AG04450 (cell line): ENCODE data around the gene HEMGN. TPM values are rescaled to one million over a fixed set of nuclear protein-coding genes. Genes with fewer than 3 reads are reported as not detected.

Experiments
- CTCF ChIA-PET: fragments of 300-600, 350-600 bp; formaldehyde crosslinking; extraction: SDS; loops from one replicate; lab custom pipeline; 2022; ENCODE audit warnings: antibody characterized with exemption, inconsistent platforms; lab: Charles Lee
- POLR2A ChIA-PET: fragments of 350-600 bp; formaldehyde crosslinking; extraction: SDS; loops from one replicate; lab custom pipeline; 2021; ENCODE audit warnings: antibody characterized with exemption, inconsistent platforms; lab: Yijun Ruan, JAX
- DNase-seq: peaks from one replicate; pipeline ENCODE4 v3.0.0-alpha.2; 2011; ENCODE audit warnings: low read depth, low spot score
- H3K27ac ChIP-seq: one replicate; pipeline ENCODE4 v1.5.1; 2012; ENCODE audit warnings: low read depth, low read length, control low read depth
- H3K27me3 ChIP-seq: one replicate; pipeline ENCODE4 v1.6.0; 2012; ENCODE audit warnings: low read length; ENCODE audit not compliant: control insufficient read depth, insufficient read depth
- H3K4me3 ChIP-seq: 2 replicates; pipeline ENCODE4 v1.5.1; 2011; ENCODE audit warnings: mild to moderate bottlenecking, low read depth, low read length, control low read depth
- H3K9me3 ChIP-seq: 2 replicates; pipeline ENCODE4 v1.5.1; 2012; ENCODE audit warnings: low read length; ENCODE audit not compliant: control insufficient read depth, insufficient read depth
- polyA plus RNA-seq: library from polyadenylated mRNA; depleted of rRNA; stranded (reverse); fragments of >200 nt; gene quantifications from 2 replicates; pipeline ENCODE4 v1.2.3, GENCODE V29; 2011
- TF ChIP-seq, protein P1 (sequence below): IDR thresholded peaks from 2 replicates; pipeline ENCODE4 v1.5.1; 2011; ENCODE audit warnings: low read depth, low read length, control low read depth, inconsistent platforms

HEMGN gene
- polyA plus RNA-seq, 1 experiment, result not detected

DNA sequence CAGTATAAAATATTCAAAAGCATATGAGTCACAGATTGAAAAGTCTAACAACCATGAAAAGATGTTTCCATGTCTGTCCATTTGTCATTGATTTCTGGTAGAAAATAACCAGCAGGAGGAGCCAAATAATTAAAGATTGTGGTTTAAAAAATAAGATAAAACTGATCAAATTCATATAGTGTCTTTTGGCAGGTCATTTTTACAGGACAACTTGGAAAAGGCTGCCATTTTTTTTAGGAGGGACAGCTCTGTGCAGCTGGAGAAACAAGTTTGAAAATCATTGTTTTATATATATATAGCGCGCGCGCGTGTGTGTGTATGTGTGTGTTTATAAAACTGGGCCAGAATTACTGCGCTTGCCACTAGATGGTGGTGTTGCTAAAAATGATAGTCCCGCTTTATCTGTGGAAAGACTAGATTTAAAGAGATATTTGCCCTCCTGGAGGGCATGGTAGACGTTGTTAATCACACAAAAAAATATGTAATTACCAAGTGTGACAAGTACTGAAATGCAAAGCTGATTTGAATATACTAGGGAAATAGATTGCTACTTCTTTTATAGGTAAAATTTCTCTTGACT lies 14.4 kb downstream of the HEMGN start:
- Histone ChIP-seq H3K27me3 (peaks cover 12% of the 10 kb centered on the region), H3K9me3 (no peaks in the 10 kb centered on the region), H3K4me3 (peak overlapping the region; percentile 51), H3K27ac (no peak overlapping the region)
- TF ChIP-seq, protein P1, sequence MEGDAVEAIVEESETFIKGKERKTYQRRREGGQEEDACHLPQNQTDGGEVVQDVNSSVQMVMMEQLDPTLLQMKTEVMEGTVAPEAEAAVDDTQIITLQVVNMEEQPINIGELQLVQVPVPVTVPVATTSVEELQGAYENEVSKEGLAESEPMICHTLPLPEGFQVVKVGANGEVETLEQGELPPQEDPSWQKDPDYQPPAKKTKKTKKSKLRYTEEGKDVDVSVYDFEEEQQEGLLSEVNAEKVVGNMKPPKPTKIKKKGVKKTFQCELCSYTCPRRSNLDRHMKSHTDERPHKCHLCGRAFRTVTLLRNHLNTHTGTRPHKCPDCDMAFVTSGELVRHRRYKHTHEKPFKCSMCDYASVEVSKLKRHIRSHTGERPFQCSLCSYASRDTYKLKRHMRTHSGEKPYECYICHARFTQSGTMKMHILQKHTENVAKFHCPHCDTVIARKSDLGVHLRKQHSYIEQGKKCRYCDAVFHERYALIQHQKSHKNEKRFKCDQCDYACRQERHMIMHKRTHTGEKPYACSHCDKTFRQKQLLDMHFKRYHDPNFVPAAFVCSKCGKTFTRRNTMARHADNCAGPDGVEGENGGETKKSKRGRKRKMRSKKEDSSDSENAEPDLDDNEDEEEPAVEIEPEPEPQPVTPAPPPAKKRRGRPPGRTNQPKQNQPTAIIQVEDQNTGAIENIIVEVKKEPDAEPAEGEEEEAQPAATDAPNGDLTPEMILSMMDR, result peak; percentile 73
- peak; percentile 53 for DNase-seq
- ChIA-PET POLR2A (no interaction called here), CTCF (interaction anchor here (0.6 to 5.0 kb wide), 60 partner anchors 11 to 852 kb away, joined by 3 to 45 read pairs (median 4); partner anchors contain the start of genes ANP32B, HEMGN, NANS and TBC1D2)

DNA sequence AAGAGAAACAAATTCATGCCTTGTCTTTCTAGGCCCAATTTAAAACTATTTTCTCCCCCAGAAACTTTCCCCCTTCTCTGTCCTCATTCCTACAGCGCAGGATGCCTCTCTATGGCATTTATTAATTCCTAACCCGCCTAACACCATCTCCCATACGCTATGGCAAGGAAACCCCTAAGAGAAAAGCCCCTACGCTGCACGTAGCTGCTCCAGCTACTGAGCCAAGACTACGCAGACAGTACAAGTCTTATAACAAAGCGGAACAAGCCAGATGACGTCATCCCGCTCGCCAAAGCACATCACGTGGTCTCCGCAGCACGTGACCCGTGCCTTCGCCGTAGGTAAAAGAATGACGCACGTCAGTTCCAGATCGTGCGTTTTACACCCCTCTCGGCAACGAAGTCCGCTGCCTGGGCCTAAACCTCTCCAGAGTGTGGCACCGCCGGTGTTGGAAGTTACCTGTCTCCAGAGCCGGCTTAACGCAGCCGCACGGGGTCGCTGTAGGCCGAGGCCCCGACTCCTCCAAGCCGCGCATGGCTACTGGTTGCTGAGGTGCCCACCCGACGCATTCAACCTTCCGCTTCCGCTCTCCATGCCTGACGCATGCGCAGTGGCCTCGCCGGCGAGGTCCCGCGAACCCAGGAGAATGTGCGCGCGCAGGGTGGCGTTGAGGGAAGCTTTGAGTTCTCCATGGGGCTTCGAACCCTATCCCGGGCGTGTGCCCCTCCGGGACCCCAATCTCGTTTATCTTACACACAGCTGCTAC lies 15.8 kb downstream of the HEMGN start, which contains the start of gene TRMO:
TRMO (minus strand) TSS at position 542 of the 766 bp plus-strand sequence; CDS start at position 535, 7 bp downstream.
- Histone ChIP-seq H3K27ac (peak within 1 kb of the TSS; percentile 97), H3K9me3 (no peaks in the 10 kb centered on the region), H3K4me3 (peak within 1 kb of the TSS; percentile 81), H3K27me3 (peaks cover 9% of the 10 kb centered on the region)
- TF ChIP-seq, protein P1, result peak; percentile 75
- ChIA-PET CTCF (interaction anchor here (0.5 to 5.0 kb wide), 55 partner anchors 8 to 1425 kb away, joined by 3 to 45 read pairs (median 4); partner anchors contain the start of genes ANP32B, TBC1D2 and XPA), POLR2A (interaction anchor here (0.6 to 1.5 kb wide), 20 partner anchors 13 to 880 kb away, joined by 3 to 9 read pairs (median 3); partner anchors contain the start of genes ANP32B, NANS, NCBP1 and TSTD2)
- peak; percentile 98 for DNase-seq

DNA sequence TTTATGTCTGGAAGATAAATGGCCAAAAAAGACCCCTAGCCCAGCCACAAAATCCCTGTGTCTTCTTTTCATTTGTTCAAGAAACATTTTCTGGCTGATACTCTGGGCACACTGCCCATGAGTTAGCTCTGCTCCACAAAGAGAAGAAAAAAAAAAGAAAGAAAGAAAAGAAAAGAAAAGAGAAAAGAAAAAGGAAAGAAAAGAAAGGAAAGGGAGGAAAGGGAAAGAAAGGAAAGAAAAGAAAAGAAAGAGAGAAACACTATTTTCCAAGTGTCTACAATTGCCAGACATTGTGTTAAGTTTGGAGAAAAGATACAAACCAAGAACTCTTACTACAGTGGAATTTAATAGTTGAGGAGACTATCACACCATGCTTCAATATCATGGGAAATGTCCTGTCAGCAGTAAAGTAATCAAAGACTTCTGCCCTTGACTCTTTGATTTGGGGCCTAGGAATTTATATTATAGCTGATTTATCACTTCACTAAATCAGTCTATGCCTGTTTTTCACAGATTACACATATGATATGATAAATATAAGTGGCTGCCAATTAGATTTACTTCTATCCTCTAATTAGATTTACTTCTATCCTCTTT lies 18.7 kb downstream of the HEMGN start:
- no peak for DNase-seq
- TF ChIP-seq, protein P1, result no peak
- Histone ChIP-seq H3K27me3 (no peaks in the 10 kb centered on the region), H3K27ac (no peak overlapping the region), H3K9me3 (no peaks in the 10 kb centered on the region), H3K4me3 (no peak overlapping the region)
- ChIA-PET CTCF (interaction anchor here (0.6 to 5.0 kb wide), 2 partner anchors 18 to 116 kb away, joined by 3 to 44 read pairs; no protein-coding TSS in a partner anchor), POLR2A (no interaction called here)

DNA sequence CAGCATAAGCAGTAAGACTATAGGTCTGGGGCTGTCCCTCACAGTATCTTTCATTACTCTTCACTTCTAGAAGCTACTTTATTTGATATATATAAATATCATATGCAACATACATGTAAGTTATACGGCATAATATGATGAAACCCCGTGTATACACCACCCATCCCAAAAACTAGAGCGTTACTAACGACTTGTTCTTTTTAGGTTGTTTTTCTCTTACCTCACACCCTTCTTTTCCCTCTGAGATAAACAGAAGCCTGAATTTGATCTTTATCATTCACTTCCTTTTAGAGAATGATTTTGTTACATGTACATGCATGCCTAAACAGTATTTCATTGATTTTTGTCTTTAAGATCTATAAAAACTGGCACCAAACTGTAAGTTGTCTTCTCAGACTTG lies 19.4 kb downstream of the HEMGN start:
- H3K9me3 ChIP-seq, result no peaks in the 10 kb centered on the region
- DNase-seq, result no peak
- ChIA-PET CTCF (interaction anchor here (0.6 to 2.4 kb wide), 2 partner anchors 16 to 116 kb away, joined by 3 to 12 read pairs; no protein-coding TSS in a partner anchor), POLR2A (no interaction called here)
- H3K4me3 ChIP-seq, result no peak overlapping the region
- H3K27ac ChIP-seq, result no peak overlapping the region
- H3K27me3 ChIP-seq, result no peaks in the 10 kb centered on the region
- TF ChIP-seq, protein P1, result no peak
